Astrocyte (in vitro differentiated cells and primary cell): ENCODE data around the gene FBXW9. TPM values are rescaled to one million over a fixed set of nuclear protein-coding genes. Genes with fewer than 3 reads are reported as not detected.
"Not testable (repeated sequence)": the region's sequence is repeated elsewhere in the genome, so short reads cannot be mapped to it uniquely, and the experiment has no call there.

Source experiments
- DNase-seq: peaks from one replicate; pipeline ENCODE4 v3.0.0-alpha.2; 2010; ENCODE audit warnings: low read depth
- FAIRE-seq: peaks from 2 replicates; lab custom pipeline; 2011; peaks lifted over from hg19 to GRCh38; lab: Jason Lieb, UNC
- H2AFZ ChIP-seq: 2 replicates; pipeline ENCODE4 v1.6.0; 2012; ENCODE audit warnings: low read depth, low read length, inconsistent platforms
- H3K27ac ChIP-seq: 2 replicates; pipeline ENCODE4 v1.5.1; 2011; ENCODE audit warnings: low read depth, low read length, inconsistent platforms
- H3K27me3 ChIP-seq: 2 replicates; pipeline ENCODE4 v1.6.0; 2011; ENCODE audit warnings: low read length, inconsistent platforms; ENCODE audit not compliant: insufficient read depth
- H3K36me3 ChIP-seq: 2 replicates; pipeline ENCODE4 v1.5.1; 2011; ENCODE audit warnings: low read length, inconsistent platforms; ENCODE audit not compliant: insufficient read depth
- H3K4me1 ChIP-seq: 2 replicates; pipeline ENCODE4 v1.5.1; 2011; ENCODE audit warnings: low read length, inconsistent platforms; ENCODE audit not compliant: insufficient read depth
- H3K4me2 ChIP-seq: 2 replicates; pipeline ENCODE4 v1.6.0; 2012; ENCODE audit warnings: low read length, inconsistent platforms
- H3K4me3 ChIP-seq: 2 replicates; pipeline ENCODE4 v1.5.1; 2011; ENCODE audit warnings: low read depth, mild to moderate bottlenecking, low read length, inconsistent platforms; ENCODE audit not compliant: insufficient read depth
- H3K79me2 ChIP-seq: 2 replicates; pipeline ENCODE4 v1.6.0; 2012; ENCODE audit warnings: mild to moderate bottlenecking, low read length, inconsistent platforms; ENCODE audit not compliant: insufficient read depth
- H3K9ac ChIP-seq: 2 replicates; pipeline ENCODE4 v1.6.0; 2012; ENCODE audit warnings: mild to moderate bottlenecking, low read length, inconsistent platforms
- H3K9me3 ChIP-seq: 2 replicates; pipeline ENCODE4 v1.5.1; 2012; ENCODE audit warnings: low read depth, mild to moderate bottlenecking, low read length, inconsistent platforms; ENCODE audit not compliant: insufficient read depth
- H4K20me1 ChIP-seq: 2 replicates; pipeline ENCODE4 v1.6.0; 2012; ENCODE audit warnings: low read length, inconsistent platforms; ENCODE audit not compliant: insufficient read depth
- H3K27ac Mint-ChIP-seq: one replicate; pipeline ENCODE4 v1.8.0; 2021; ENCODE audit warnings: mild to moderate bottlenecking, mixed read lengths; ENCODE audit not compliant: unreplicated experiment
- H3K27me3 Mint-ChIP-seq: one replicate; pipeline ENCODE4 v1.8.0; 2021; ENCODE audit warnings: low read depth, mixed read lengths; ENCODE audit not compliant: unreplicated experiment
- H3K36me3 Mint-ChIP-seq: one replicate; pipeline ENCODE4 v1.8.0; 2021; ENCODE audit warnings: low read depth, mixed read lengths; ENCODE audit not compliant: unreplicated experiment
- H3K4me1 Mint-ChIP-seq: one replicate; pipeline ENCODE4 v1.8.0; 2021; ENCODE audit warnings: low read depth, mixed read lengths; ENCODE audit not compliant: unreplicated experiment
- H3K4me3 Mint-ChIP-seq: one replicate; pipeline ENCODE4 v1.8.0; 2021; ENCODE audit warnings: mild to moderate bottlenecking, moderate library complexity, mixed read lengths; ENCODE audit not compliant: unreplicated experiment
- H3K9me3 Mint-ChIP-seq: one replicate; pipeline ENCODE4 v1.8.0; 2021; ENCODE audit warnings: mild to moderate bottlenecking, mixed read lengths; ENCODE audit not compliant: unreplicated experiment
- EZH2 ChIP-seq: IDR thresholded peaks from 2 replicates; pipeline ENCODE4 v1.6.1; 2012; ENCODE audit warnings: mild to moderate bottlenecking, low read length, inconsistent platforms; ENCODE audit not compliant: insufficient read depth
- total RNA-seq: library from RNA; stranded (reverse); gene quantifications from 2 replicates; pipeline ENCODE4 v1.2.1, GENCODE V29; 2021
- TF ChIP-seq, protein P1 (sequence below): IDR thresholded peaks from 2 replicates; pipeline ENCODE4 v1.5.1; 2011; ENCODE audit warnings: low read depth, mild to moderate bottlenecking, inconsistent platforms, low read length, moderate library complexity; ENCODE audit not compliant: insufficient read depth

The FBXW9 gene
- total RNA-seq, 1 donor from 2014 or later, result 9.9 TPM

DNA sequence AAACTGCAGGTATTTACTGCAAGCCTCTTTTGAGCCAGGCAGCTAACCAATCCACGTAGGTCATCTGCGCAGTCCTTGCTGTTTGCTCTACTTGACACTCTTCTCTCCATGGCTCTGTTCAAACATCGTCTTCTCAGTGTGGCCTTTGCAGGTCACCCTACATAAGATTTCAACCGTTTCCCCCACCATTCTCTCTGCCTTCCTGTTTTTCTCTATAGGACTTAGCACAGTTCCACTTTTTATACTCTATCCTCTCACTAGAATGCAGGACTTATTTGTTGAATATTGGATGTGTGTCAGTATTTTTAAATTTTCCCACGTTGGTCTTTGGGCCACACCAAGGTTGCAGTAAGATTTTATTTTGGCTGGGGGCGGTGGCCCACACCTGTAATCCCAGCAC is 1.7 kb upstream of the FBXW9 start:
- H3K9ac ChIP-seq, result no peak overlapping the region
- H3K79me2 ChIP-seq, result peaks cover 6% of the 10 kb centered on the region
- TF ChIP-seq, protein P1, sequence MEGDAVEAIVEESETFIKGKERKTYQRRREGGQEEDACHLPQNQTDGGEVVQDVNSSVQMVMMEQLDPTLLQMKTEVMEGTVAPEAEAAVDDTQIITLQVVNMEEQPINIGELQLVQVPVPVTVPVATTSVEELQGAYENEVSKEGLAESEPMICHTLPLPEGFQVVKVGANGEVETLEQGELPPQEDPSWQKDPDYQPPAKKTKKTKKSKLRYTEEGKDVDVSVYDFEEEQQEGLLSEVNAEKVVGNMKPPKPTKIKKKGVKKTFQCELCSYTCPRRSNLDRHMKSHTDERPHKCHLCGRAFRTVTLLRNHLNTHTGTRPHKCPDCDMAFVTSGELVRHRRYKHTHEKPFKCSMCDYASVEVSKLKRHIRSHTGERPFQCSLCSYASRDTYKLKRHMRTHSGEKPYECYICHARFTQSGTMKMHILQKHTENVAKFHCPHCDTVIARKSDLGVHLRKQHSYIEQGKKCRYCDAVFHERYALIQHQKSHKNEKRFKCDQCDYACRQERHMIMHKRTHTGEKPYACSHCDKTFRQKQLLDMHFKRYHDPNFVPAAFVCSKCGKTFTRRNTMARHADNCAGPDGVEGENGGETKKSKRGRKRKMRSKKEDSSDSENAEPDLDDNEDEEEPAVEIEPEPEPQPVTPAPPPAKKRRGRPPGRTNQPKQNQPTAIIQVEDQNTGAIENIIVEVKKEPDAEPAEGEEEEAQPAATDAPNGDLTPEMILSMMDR, result no peak
- Mint-ChIP-seq H3K9me3 (no peaks in the 10 kb centered on the region), H3K27me3 (no peaks in the 10 kb centered on the region), H3K4me3 (peak overlapping the region; percentile 32), H3K36me3 (peaks cover 11% of the 10 kb centered on the region), H3K27ac (no peak overlapping the region), H3K4me1 (peaks cover 5% of the 10 kb centered on the region)
- DNase-seq (no peak), FAIRE-seq (no peak)
- H2AFZ ChIP-seq, result no peak overlapping the region
- peaks cover 14% of the 10 kb centered on the region for H4K20me1 ChIP-seq
- no peak overlapping the region for H3K27ac ChIP-seq
- no peaks in the 10 kb centered on the region for H3K27me3 ChIP-seq
- H3K4me3 ChIP-seq, result no peak overlapping the region
- H3K4me2 ChIP-seq, result no peak overlapping the region
- H3K9me3 ChIP-seq, result no peaks in the 10 kb centered on the region
- H3K4me1 ChIP-seq, result peaks cover 15% of the 10 kb centered on the region
- peaks cover 18% of the 10 kb centered on the region for H3K36me3 ChIP-seq

DNA sequence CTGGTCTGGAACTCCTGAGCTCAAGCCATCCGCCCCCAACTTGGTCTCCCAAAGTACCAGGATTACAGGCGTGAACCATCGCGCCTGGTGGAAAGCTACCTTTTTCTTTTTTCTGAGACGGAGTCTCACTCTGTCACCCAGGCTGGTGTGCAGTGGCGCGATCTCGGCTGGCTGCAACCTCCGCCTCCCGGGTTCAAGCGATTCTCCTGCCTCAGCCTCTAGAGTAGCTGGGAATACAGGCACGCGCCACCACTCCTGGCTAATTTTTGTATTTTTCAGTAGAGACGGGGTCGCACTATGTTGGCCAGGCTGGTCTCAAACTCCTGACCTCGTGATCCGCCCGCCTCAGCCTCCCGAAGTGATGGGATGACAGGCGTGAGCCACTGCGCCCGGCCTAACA is 994 bp upstream of the FBXW9 start:
- not testable (repeated sequence) for H3K4me3 ChIP-seq, H3K4me3 Mint-ChIP-seq, H3K4me1 Mint-ChIP-seq, H3K27ac ChIP-seq, H3K4me2 ChIP-seq, H2AFZ ChIP-seq, FAIRE-seq, H4K20me1 ChIP-seq, H3K27me3 Mint-ChIP-seq, H3K79me2 ChIP-seq, H3K9ac ChIP-seq, H3K36me3 Mint-ChIP-seq, DNase-seq, H3K27me3 ChIP-seq, H3K9me3 ChIP-seq, H3K9me3 Mint-ChIP-seq
- H3K27ac Mint-ChIP-seq, result peak overlapping the region; percentile 34
- H3K4me1 ChIP-seq, result peaks cover 15% of the 10 kb centered on the region
- H3K36me3 ChIP-seq, result peaks cover 13% of the 10 kb centered on the region

DNA sequence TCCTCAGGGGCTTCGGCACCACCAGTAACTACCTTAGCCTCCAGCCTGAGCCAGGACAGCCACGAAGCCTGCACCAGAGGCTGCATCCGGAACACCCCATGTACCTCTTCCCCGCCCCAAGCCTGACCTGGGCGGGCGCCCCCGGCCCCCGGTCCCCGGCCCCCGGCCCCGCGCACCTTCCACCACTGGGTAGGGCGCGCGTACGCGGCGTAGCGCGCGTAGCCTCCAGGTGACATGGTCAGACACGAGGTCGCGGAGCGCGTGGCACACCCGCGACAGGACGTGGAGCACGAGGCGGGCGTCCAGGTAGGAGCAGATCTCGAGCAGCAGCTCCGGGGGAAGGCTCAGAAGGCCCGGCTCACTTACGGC is 450 bp downstream of the FBXW9 start:
- FAIRE-seq, result no peak
- TF ChIP-seq EZH2, result no peak
- TF ChIP-seq, protein P1, result no peak
- H3K27me3 ChIP-seq, result no peaks in the 10 kb centered on the region
- H3K36me3 ChIP-seq, result peaks cover 13% of the 10 kb centered on the region
- H3K27ac ChIP-seq, result peak overlapping the region; percentile 22
- H3K9ac ChIP-seq, result peak overlapping the region; percentile 86
- no peaks in the 10 kb centered on the region for H3K9me3 ChIP-seq
- H3K27me3 Mint-ChIP-seq, result no peaks in the 10 kb centered on the region
- DNase-seq, result no peak
- peak overlapping the region; percentile 86 for H3K4me3 ChIP-seq
- H2AFZ ChIP-seq, result peak overlapping the region; percentile 91
- H3K9me3 Mint-ChIP-seq, result no peaks in the 10 kb centered on the region
- peaks cover 2% of the 10 kb centered on the region for H3K79me2 ChIP-seq
- H3K4me1 Mint-ChIP-seq, result peaks cover 5% of the 10 kb centered on the region
- peak overlapping the region; percentile 90 for H3K27ac Mint-ChIP-seq
- H4K20me1 ChIP-seq, result no peaks in the 10 kb centered on the region
- peaks cover 15% of the 10 kb centered on the region for H3K4me1 ChIP-seq
- peak overlapping the region; percentile 88 for H3K4me2 ChIP-seq
- H3K36me3 Mint-ChIP-seq, result peaks cover 6% of the 10 kb centered on the region
- peak overlapping the region; percentile 87 for H3K4me3 Mint-ChIP-seq
